Measurements from ENCODE around the gene HTR6.

Gene HTR6

GRCh38 chr1:19728413-19729145 lies 63.9 kb downstream of the HTR6 start:
- no peak for DNase-seq

DNA sequence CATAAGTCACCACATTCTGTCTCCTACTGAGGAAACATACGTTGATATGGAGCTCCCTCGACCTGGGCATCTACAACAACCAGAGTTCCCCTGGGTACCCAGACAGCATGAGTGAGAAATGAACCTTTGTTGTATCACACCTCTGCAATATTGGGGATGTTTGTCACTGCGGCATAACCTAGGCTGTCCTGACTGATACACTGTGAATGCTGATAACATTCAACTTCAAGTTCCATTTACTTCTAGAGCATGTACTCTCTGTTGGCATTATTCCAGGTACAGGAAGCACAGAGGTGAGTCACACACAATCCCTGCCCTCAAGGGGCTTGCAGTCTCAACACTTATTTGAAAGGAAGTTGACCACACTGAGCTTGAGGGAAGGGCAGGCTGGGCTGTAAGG lies 65.6 kb downstream of the HTR6 start:
- DNase-seq, result no peak
